IMR-90 (cell line): ENCODE measurements around the gene CD164L2. TPM values are rescaled to one million over a fixed set of nuclear protein-coding genes. Genes with fewer than 3 reads are reported as not detected.

Experiments
- ATAC-seq: fragments of 200-7000 bp; cut with Tn5 transposase; 2 replicates; pipeline ENCODE4 v1.9.1; 2020; ENCODE audit warnings: low read depth, mild to moderate bottlenecking, moderate library complexity
- BruUV-seq: library from RNA; stranded (reverse); fragments of 400-500 nt; replicated peaks from 2 replicates; lab custom pipeline; 2021; lab: Mats Ljungman, UMichigan
- CTCF ChIA-PET: fragments of 300-600 bp; formaldehyde crosslinking; extraction: SDS; loops from one replicate; lab custom pipeline; 2021; ENCODE audit warnings: antibody characterized with exemption; lab: Yijun Ruan, JAX
- POLR2A ChIA-PET: fragments of 300-600 bp; sonication (Branson Sonifier 250); formaldehyde crosslinking; loops from one replicate; lab custom pipeline; 2022; ENCODE audit warnings: antibody characterized with exemption; ENCODE audit not compliant: unreplicated experiment; lab: Charles Lee
- DNase-seq: peaks from one replicate; pipeline ENCODE4 v3.0.0; 2013
- H2AFZ ChIP-seq: replicated peaks from 2 replicates; pipeline ENCODE3; 2013; ENCODE audit warnings: low read length, mild to moderate bottlenecking; ENCODE audit not compliant: poor library complexity
- H2AK5ac ChIP-seq: 2 replicates; pipeline ENCODE4 v1.6.1; 2013; ENCODE audit warnings: low read depth, low read length, inconsistent platforms
- H2AK9ac ChIP-seq: replicated peaks from 2 replicates; pipeline ENCODE3; 2013; ENCODE audit warnings: mild to moderate bottlenecking, low read depth, low read length, moderate library complexity; ENCODE audit not compliant: poor library complexity
- H2BK120ac ChIP-seq: 2 replicates; pipeline ENCODE4 v1.6.1; 2013; ENCODE audit warnings: low read depth, low read length, inconsistent platforms
- H2BK15ac ChIP-seq: 3 replicates; pipeline ENCODE4 v1.6.1; 2013; ENCODE audit warnings: low read depth, low read length, inconsistent platforms
- H2BK20ac ChIP-seq: 2 replicates; pipeline ENCODE4 v1.6.1; 2013; ENCODE audit warnings: low read depth, mild to moderate bottlenecking, inconsistent platforms, low read length, moderate library complexity
- H2BK5ac ChIP-seq: 2 replicates; pipeline ENCODE4 v1.6.1; 2013; ENCODE audit warnings: mild to moderate bottlenecking, low read depth, low read length, inconsistent platforms; ENCODE audit not compliant: poor library complexity, severe bottlenecking
- H3K14ac ChIP-seq: replicated peaks from 2 replicates; pipeline ENCODE4 v1.6.1; 2013; ENCODE audit warnings: low read depth, low read length, inconsistent platforms
- H3K18ac ChIP-seq: 2 replicates; pipeline ENCODE4 v1.6.1; 2013; ENCODE audit warnings: low read depth, low read length, control low read depth
- H3K23ac ChIP-seq: 2 replicates; pipeline ENCODE4 v1.6.1; 2013; ENCODE audit warnings: low read depth, low read length, inconsistent platforms
- H3K27ac ChIP-seq: 2 replicates; pipeline ENCODE4 v1.5.1; 2013; ENCODE audit warnings: mild to moderate bottlenecking, control low read depth, low read length; ENCODE audit not compliant: insufficient read depth
- H3K27me3 ChIP-seq: 2 replicates; pipeline ENCODE4 v1.6.1; 2013; ENCODE audit warnings: low read length; ENCODE audit not compliant: control insufficient read depth, insufficient read depth
- H3K36me3 ChIP-seq: 2 replicates; pipeline ENCODE4 v1.6.1; 2013; ENCODE audit warnings: low read length, mixed read lengths; ENCODE audit not compliant: control insufficient read depth, insufficient read depth
- H3K4ac ChIP-seq: 2 replicates; pipeline ENCODE4 v1.6.1; 2013; ENCODE audit warnings: low read depth, low read length, inconsistent platforms
- H3K4me1 ChIP-seq: 2 replicates; pipeline ENCODE4 v1.6.1; 2013; ENCODE audit warnings: low read length, mixed read lengths; ENCODE audit not compliant: control insufficient read depth, insufficient read depth
- H3K4me2 ChIP-seq: 2 replicates; pipeline ENCODE4 v1.6.1; 2013; ENCODE audit warnings: low read depth, mild to moderate bottlenecking, control low read depth, low read length, moderate library complexity
- H3K4me3 ChIP-seq: 2 replicates; pipeline ENCODE4 v1.5.1; 2013; ENCODE audit warnings: low read depth, mild to moderate bottlenecking, control low read depth, low read length, moderate library complexity; ENCODE audit not compliant: insufficient read depth
- H3K56ac ChIP-seq: 2 replicates; pipeline ENCODE4 v1.6.1; 2013; ENCODE audit warnings: low read length, inconsistent platforms; ENCODE audit not compliant: insufficient read depth; ENCODE audit errors: extremely low read depth
- H3K79me1 ChIP-seq, 2 experiments: 2 replicates each; pipeline ENCODE4 v1.6.1; 2013; ENCODE audit warnings: low read length in 2 of 2, inconsistent platforms in 1 of 2, low read depth in 1 of 2
- H3K9ac ChIP-seq: 2 replicates; pipeline ENCODE4 v1.6.1; 2013; ENCODE audit warnings: low read depth, low read length, control low read depth
- H3K9me1 ChIP-seq: 2 replicates; pipeline ENCODE4 v1.6.1; 2013; ENCODE audit warnings: low read length, inconsistent platforms; ENCODE audit not compliant: insufficient read depth
- H3K9me3 ChIP-seq: 2 replicates; pipeline ENCODE4 v1.6.1; 2013; ENCODE audit warnings: low read length; ENCODE audit not compliant: control insufficient read depth, insufficient read depth
- H4K20me1 ChIP-seq: 2 replicates; pipeline ENCODE4 v1.6.1; 2013; ENCODE audit warnings: low read length, inconsistent platforms; ENCODE audit not compliant: insufficient read depth
- H4K5ac ChIP-seq: 2 replicates; pipeline ENCODE4 v1.6.1; 2013; ENCODE audit warnings: mild to moderate bottlenecking, low read depth, low read length, control low read depth
- H4K8ac ChIP-seq, 2 experiments: 2 replicates each; pipeline ENCODE4 v1.6.1; 2013; ENCODE audit warnings: low read depth in 2 of 2, low read length in 2 of 2, control low read depth in 1 of 2, inconsistent platforms in 1 of 2
- H4K91ac ChIP-seq: 2 replicates; pipeline ENCODE4 v1.6.1; 2013; ENCODE audit warnings: low read depth, low read length, inconsistent platforms; ENCODE audit not compliant: insufficient read depth
- BHLHE40 ChIP-seq: fragments of 150-350 bp; IDR thresholded peaks from 2 replicates; pipeline ENCODE4 v1.6.1; 2016; ENCODE audit warnings: mild to moderate bottlenecking, low read depth, low read length
- CEBPB ChIP-seq: IDR thresholded peaks from 2 replicates; pipeline ENCODE4 v1.6.1; 2012; ENCODE audit warnings: low read depth, low read length, improper control_type of control experiment
- CHD1 ChIP-seq: IDR thresholded peaks from 2 replicates; pipeline ENCODE4 v1.6.1; 2012; ENCODE audit warnings: low read depth, low read length, improper control_type of control experiment
- CTCF ChIP-seq: conservative IDR thresholded peaks from 2 replicates; pipeline ENCODE4 v1.5.1; 2012; ENCODE audit warnings: mild to moderate bottlenecking, low read depth, low read length, improper control_type of control experiment
- FOS ChIP-seq: fragments of 150-350 bp; IDR thresholded peaks from 2 replicates; pipeline ENCODE4 v1.6.1; 2016; ENCODE audit warnings: low read depth, low read length
- MAFK ChIP-seq: IDR thresholded peaks from 2 replicates; pipeline ENCODE4 v1.6.1; 2012; ENCODE audit warnings: low read depth, low read length, improper control_type of control experiment
- MAZ ChIP-seq: IDR thresholded peaks from 2 replicates; pipeline ENCODE4 v1.6.1; 2012; ENCODE audit warnings: low read depth, mild to moderate bottlenecking, low read length, improper control_type of control experiment, moderate library complexity, borderline replicate concordance
- NFE2L2 ChIP-seq: fragments of 150-350 bp; IDR thresholded peaks from 2 replicates; pipeline ENCODE4 v1.6.1; 2016; ENCODE audit warnings: low read depth, mild to moderate bottlenecking, low read length
- RAD21 ChIP-seq: IDR thresholded peaks from 2 replicates; pipeline ENCODE4 v1.6.1; 2012; ENCODE audit warnings: low read length, improper control_type of control experiment
- RFX5 ChIP-seq: IDR thresholded peaks from 2 replicates; pipeline ENCODE4 v1.8.0; 2012; ENCODE audit warnings: low read depth, mild to moderate bottlenecking, low read length, moderate library complexity
- SMC3 ChIP-seq: fragments of 150-350 bp; IDR thresholded peaks from 2 replicates; pipeline ENCODE4 v1.6.1; 2016; ENCODE audit warnings: low read depth, mild to moderate bottlenecking, antibody characterized with exemption, low read length, moderate library complexity
- WGBS, 2 experiments: methylation state at CpG; one replicate each; pipeline versions ENCODE4 v1.1.5 to v1.1.7; 2013; ENCODE audit warnings: missing lambda C conversion rate in 2 of 2; ENCODE audit not compliant: insufficient read length in 1 of 2; ENCODE audit errors: extremely low coverage in 2 of 2; 5-methylcytosine and 5-hydroxymethylcytosine counted together
- dilution Hi-C: fragments of 300-500 bp; cut with HindIII; formaldehyde crosslinking; loops from one replicate; pipeline ENCODE4 v1.14.3; 2018; ENCODE audit warnings: low sequenced_read_pairs; ENCODE audit not compliant: unreplicated experiment
- in situ Hi-C: fragments of 300-500 bp; cut with MboI; formaldehyde crosslinking; loops from 3 replicates; pipeline ENCODE4 v1.14.3; 2019; ENCODE audit warnings: low sequenced_read_pairs, inconsistent platforms, mixed read lengths
- intact Hi-C: fragments of 100-400 bp; cut with micrococcal nuclease; formaldehyde crosslinking; loops from 2 replicates; pipeline ENCODE4 v1.10.0; 2022
- polyA plus RNA-seq, 3 experiments: library from polyadenylated mRNA; depleted of rRNA; stranded (reverse); fragments of >200 nt; gene quantifications; 2 replicates each; pipeline ENCODE4 v1.2.3, GENCODE V29; 2012; ENCODE audit warnings: low replicate concordance in 1 of 3
- total RNA-seq: library from RNA; depleted of rRNA; stranded (reverse); fragments of >200 nt; gene quantifications from 2 replicates; pipeline ENCODE4 v1.2.3, GENCODE V29; 2012

Gene CD164L2
- total and polyA plus RNA-seq, 2 of the 4 experiments (the other 2 are of a cell fraction), result not detected

DNA sequence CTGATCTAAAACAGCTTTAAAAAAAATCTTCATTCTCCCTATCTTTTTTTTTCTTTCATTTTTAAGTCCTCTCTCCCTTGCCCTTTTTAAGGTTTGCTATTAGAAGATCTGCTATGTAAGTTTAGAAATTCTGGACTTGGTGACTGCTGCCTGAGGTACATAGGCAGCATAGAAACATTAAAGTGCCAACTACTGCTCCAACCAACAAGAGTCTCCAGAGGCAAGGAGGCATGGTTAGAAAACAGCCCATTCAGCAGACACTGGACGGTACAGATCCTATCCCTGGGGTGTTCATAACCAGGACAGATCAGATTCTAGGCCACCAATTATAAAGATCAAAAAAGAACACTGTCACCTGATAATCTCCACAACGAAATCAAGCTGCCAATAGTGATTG lies 45.9 kb upstream of the CD164L2 start (continued):
- TF ChIP-seq CTCF (no peak), RAD21 (no peak)

- Histone ChIP-seq H3K18ac (no peak overlapping the region), H3K79me1 (peaks cover 70 to 86% of the 10 kb centered on the region in 2 experiments), H3K14ac (no peak overlapping the region), H2AFZ (no peak overlapping the region), H3K9me3 (no peaks in the 10 kb centered on the region), H3K4me3 (no peak overlapping the region), H3K4ac (no peak overlapping the region), H4K91ac (no peak overlapping the region), H4K5ac (no peak overlapping the region), H3K27me3 (no peaks in the 10 kb centered on the region), H3K23ac (peak overlapping the region; percentile 27; the same call in 1 of the 2 replicates), H3K4me1 (peaks cover 9% of the 10 kb centered on the region), H2AK5ac (no peak overlapping the region), H3K9me1 (peaks cover 23% of the 10 kb centered on the region), H2AK9ac (no peak overlapping the region), H3K27ac (no peak overlapping the region), H3K9ac (no peak overlapping the region), H2BK15ac (no peak overlapping the region), H3K36me3 (peaks cover 16% of the 10 kb centered on the region), H3K56ac (no peak overlapping the region), H2BK20ac (no peak overlapping the region), H2BK120ac (no peak overlapping the region), H2BK5ac (no peak overlapping the region), H3K4me2 (no peak overlapping the region), H4K8ac (no peak overlapping the region; a peak in 1 of 4 replicates), H4K20me1 (peaks cover 43% of the 10 kb centered on the region)
- DNase-seq (no peak), ATAC-seq (no peak)
- POLR2A ChIA-PET, result no interaction called here
- in situ Hi-C loops, result no loop called here
- CTCF ChIA-PET, result interaction anchor here (2.1 kb wide), 1 partner anchor 12 kb away, joined by 6 read pairs; no protein-coding TSS in a partner anchor
- intact Hi-C loops, result no loop called here
- dilution Hi-C loops, result no loop called here
- no TSS peak for BruUV-seq
- WGBS, 2 experiments, result 20% methylated on average over 1 of the region's 17 CpGs; no CpG with 5 or more reads in 1 of the 2 experiments
- TF ChIP-seq RFX5, result no peak
- TF ChIP-seq BHLHE40, result no peak
- TF ChIP-seq FOS, result no peak
- no peak for TF ChIP-seq CEBPB
- TF ChIP-seq SMC3, result no peak
- no peak for TF ChIP-seq CTCF
- TF ChIP-seq MAFK, result no peak
- TF ChIP-seq NFE2L2, result no peak
- no peak for TF ChIP-seq MAZ
- TF ChIP-seq RAD21, result no peak
- TF ChIP-seq CHD1, result no peak
Measured at GRCh38 chr1:27428316-27429028, 45.3 kb upstream of the CD164L2 start.
